Inflammatory macrophage (primary cell): Measurements from ENCODE around the gene FAM83D.
"Not testable (repeated sequence)": the region's sequence is repeated elsewhere in the genome, so short reads cannot be mapped to it uniquely, and the experiment has no call there.

ENCODE experiments used
- DNase-seq, 2 donors: peaks; one replicate each; pipeline ENCODE4 v3.0.0-alpha.2; 2020 to 2022

Gene FAM83D

DNA sequence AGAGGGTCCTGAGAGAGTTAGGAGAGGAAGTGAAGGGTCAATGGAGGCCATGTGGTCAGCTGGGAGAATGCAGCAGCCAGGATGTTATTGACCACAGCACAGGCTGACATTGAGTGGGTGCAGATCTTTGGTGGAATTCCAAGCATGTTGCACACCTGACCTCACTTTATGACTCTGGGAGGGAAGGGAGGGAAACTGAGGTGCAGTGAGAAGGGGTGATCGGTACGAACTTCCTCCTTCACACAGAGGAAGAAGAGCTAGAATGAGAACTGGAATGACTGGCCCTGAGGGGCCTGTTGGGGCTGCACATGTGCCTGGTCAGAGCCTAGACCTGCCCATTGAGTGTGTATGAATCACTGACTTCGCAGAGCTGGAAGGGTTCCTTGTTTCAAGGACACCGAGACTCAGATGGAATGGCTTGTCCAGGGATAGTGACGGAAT lies 9.8 kb downstream of the FAM83D start:
- DNase-seq = no peak

DNA sequence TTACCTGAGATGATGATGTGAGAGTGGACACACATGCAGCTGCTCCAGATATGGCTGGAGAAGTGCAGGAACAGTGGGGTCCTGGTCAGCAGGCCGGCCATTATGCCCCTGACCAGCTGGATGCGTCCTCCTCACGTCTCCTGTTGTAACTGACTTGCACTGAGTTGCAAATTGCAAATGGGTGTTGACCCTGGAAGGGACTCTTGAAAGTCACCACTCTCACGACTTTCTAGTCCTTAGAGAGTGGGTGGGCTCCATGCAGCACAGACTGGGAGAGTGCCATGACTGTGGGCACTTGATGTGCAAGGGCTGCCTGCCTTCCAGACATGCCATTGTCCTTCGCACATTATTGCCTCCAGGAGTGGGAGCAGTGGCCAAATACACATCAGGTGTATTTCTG lies 10.8 kb downstream of the FAM83D start:
- no peak for DNase-seq

DNA sequence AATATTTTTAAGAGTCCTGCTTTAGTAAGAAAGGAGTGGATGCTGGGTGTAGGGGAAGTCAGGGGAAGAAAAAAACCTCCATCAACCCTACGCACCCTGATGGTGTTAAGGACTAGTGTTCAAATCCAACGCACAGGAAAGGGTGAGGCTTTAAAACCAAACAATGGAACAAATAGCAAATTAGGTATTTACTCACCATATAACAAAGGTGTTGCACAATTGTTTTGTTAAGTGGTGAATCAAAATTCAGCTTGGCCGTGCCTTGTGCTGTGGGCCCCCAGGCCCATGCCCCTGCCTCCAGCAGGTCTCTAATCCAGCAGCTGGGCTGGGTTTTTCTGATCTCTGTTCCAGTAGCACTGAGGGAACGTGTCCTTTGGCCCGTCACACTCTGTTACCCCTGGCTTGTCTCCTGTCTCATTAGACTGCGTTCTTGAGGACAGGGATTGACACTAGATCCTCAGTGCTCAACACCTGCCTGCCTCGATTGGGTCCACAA lies 11.8 kb downstream of the FAM83D start:
- DNase-seq = no peak

DNA sequence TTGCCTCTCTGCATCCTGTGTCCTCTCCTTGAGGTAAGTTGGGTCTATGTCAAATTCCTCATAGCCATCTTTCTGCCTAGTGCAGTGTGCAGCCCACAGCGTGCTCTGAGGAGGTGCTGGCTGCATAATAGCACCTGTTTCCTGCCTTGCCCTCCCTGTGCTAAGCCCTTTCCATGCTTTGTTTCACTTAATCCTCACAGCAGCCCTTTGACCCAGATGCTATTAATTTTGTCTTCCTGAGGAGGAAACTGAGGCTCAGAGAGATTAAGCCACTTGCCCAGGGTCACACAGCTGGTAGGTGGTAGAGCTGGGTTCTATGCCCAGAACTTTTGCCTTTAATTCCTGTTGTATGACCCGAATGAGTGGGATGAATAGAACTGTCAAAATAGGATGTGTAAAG lies 13.5 kb downstream of the FAM83D start:
- DNase-seq = no peak

DNA sequence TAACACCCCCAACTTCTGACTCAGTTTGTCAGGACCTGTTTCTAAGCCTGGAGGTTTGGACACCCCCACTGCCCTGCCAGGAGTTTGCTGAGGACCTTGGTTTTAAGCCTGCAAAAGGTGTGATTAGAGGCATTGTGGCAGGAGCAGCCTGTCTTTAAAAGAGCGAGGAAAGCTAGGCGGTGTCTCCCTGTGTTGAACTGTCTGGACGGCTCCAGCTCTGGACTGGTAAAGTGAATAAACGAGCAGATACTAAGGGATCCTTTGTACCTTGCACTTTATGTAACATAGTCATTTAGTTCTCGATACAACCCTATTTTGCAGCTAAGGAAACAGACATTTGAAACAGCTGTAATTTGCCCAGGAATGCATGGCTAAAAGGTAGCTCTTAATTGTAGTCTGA lies 14.4 kb downstream of the FAM83D start:
- DNase-seq = no peak

DNA sequence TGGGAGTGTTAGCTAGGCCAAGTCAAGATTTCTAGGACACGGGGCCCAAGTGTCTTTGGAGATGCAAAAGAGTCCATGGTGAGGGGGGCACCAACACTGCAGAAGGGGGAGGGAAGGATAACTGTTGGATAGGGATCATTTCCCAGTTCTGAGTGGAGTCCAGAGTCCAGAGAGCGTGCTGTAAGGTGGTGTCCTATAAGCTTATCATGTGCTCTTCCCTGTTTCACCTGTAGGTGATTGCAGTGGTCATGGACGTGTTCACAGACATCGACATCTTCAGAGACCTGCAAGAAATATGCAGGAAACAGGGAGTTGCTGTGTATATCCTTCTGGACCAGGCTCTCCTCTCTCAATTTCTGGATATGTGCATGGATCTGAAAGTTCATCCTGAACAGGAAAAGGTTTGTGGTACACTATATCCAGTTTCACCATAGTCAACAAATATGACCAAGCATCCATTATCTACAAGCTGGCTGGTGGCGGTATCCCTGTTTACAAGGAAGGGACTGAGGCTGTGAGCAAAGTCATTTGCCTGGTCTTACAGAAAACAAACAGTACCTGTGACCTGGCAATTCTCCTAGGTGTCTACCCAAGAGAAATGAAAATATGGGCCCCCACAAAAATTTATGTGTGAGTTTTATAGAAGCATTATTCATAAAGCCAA lies 15.6 kb downstream of the FAM83D start:
- no peak for DNase-seq

DNA sequence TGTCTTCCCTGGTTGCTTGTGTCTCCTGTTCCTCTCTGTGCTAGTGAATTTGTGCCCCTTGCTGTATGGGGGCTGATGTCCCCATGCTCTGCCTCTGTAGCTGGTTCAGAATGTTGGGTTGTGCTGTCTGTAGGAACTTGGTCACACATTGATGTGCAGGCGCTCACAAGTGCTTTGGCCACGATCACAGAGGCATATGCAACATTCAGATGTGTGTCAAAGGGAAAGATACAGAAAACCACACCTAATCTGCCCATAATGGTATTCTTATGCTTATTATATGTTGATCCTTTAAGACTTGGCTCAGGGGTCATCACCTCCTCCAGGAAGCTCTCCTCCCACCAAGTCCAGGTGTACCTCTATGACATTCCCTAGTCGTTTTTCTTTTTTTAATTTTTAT lies 18.8 kb downstream of the FAM83D start:
- DNase-seq = no peak

DNA sequence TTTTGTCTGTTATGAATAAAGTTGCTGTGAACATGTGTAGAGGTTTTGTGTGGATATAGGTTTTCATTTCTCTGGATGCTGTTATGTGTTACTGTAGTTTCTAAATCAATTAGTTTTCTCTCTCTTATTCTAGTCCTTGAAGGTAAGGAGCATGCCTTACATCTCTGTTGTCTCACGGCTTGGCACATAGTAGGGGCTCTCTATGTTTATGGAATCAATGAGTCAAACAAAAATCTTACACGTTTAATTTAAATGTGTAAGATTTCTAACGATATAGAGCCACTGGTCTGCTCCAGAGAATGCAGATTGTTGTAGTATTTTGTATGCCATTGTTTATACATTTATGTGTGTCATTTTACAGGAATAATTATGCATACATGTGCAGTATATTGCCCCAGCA lies 20.6 kb downstream of the FAM83D start:
- DNase-seq = no peak

DNA sequence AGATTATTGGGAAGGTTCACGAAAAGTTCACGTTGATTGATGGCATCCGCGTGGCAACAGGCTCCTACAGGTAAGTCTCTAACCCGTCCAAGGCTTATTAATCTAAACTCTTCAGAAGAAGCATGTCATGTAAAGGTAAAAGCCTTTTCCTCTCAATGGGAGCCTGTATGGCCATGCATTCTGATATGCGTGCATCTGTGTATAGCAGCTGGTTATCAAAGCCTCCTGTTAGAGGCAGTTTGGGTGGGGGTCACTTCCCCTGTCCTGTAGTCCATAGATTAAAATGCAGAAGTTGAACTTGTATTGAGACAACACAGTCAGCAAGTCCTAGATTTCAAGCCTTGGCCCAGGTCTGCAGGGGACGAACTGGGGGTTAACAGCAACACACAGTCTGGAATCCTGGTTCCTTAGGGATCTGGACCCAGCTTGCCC lies 21.7 kb downstream of the FAM83D start:
- DNase-seq = no peak

DNA sequence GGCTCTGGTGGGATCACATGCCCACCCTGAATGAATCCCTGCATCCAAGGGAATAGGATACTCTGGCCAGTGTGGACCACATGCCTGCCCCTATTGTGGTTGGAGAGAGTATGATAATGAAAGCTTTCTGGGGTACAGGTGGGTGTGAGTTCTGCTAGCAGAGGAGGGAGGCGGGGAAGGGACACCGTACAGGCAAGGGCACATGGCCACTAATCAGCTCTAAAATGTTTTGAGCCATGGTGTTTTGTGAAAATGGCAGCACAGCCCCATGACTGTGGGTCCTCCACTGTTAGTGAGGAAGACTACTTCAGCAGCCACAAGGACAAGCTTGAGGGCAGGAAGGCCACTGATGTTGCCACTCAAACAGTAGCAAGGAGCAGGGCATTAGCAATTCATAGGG lies 24.0 kb downstream of the FAM83D start:
- no peak for DNase-seq

DNA sequence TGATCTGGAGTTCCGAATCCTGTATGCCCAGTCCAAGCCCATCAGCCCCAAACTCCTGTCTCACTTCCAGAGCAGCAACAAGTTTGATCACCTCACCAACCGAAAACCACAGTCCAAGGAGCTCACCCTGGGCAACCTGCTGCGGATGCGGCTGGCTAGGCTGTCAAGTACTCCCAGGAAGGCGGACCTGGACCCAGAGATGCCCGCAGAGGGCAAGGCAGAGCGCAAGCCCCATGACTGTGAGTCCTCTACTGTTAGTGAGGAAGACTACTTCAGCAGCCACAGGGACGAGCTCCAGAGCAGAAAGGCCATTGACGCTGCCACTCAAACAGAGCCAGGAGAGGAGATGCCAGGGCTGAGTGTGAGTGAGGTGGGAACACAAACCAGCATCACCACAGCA lies 25.4 kb downstream of the FAM83D start:
- DNase-seq = no peak

DNA sequence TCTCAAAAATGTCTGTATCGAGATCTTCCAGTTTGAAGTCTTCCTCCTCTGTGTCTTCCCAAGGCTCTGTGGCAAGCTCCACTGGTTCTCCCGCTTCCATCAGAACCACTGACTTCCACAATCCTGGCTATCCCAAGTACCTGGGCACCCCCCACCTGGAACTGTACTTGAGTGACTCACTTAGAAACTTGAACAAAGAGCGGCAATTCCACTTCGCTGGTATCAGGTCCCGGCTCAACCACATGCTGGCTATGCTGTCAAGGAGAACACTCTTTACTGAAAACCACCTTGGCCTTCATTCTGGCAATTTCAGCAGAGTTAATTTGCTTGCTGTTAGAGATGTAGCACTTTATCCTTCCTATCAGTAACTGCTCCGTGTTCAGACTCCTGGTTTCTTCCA lies 25.9 kb downstream of the FAM83D start:
- no peak for DNase-seq

DNA sequence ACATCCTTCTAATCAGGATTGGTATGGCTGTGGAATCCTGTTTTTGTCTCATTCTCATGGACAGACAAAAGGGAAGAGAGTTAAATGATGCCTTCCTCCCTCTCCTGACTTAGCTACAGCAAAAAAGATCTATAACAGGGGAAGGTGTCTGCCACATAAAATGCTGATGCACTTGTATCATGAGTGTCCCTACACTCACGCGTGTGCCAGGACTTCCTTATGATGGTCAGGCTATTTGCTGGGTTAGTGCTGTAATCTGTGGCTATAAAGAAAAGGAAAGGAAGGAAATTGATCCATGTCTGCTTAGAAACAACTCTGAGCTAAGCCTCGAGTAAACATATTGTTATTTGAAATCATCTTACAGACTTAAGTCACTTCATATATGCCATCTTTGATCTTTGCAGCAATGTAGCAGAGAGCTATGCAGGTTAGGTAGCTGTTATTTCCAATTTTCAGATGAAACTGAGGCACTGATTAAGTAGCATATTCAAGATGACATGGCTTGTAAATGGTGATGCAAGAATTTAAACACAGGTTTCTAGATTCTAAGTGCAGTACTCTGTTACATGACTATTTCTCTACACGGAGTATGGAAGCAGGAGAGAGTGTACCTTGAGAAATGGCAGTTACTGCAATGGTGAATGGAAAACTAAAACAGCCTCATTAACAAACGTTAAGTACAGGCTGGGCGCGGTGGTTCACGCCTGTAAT lies 27.6 kb downstream of the FAM83D start:
- DNase-seq = no peak

DNA sequence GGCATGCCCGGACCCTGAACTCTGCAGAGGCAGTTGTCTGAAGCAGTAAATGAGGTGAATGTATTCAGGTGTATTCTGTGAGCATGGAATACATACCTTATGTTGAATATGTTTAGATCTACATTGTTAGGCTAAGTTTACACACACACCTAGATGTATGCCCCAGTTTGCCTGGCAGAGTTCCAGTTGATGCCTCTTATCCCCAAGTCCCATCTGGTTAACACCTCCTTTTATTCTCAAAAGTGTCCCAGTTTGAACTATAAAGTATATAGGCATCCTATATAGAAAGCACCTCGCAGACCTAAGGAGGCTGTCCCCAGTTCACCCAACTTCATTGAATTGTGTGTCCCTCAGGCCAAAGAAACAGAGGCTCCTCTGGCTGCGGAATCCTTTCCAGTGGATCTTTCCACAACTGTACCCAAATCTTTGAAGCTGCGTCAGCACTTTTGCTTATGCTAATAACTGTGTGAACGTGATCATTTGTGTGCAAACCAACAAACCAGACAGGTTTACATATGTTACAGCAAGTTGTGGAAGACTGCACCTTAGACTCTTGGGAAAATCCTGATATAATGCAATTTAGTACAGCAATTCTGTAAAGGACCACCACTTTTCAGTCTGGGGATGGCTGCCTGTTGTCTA lies 31.1 kb downstream of the FAM83D start:
- DNase-seq = no peak

DNA sequence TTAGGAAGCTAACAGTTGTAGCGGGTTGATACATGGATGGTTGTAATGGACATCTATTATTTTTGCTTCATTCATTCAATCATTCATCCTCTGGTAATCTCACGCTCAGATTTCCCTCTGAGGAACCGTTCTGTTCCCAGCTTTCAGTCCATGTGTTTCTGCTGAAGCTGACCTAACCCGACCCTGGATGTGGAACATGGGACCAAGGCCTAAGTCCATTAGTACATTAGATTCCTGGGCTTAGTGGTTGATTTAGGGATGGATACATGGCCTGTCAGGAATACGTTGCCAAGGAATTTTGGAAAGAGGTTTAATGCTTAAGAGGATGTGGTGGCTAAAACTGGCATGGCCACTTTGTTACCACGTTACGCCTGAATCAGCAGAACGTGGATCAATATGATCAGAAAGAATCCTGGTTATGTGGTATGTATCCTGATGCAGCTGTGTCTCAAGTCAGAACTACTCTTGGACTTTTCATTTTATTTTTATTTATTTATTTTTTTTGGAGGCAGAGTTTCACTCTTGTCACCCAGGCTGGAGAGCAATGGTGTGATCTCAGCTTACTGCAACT lies 31.8 kb downstream of the FAM83D start:
- DNase-seq = no peak

DNA sequence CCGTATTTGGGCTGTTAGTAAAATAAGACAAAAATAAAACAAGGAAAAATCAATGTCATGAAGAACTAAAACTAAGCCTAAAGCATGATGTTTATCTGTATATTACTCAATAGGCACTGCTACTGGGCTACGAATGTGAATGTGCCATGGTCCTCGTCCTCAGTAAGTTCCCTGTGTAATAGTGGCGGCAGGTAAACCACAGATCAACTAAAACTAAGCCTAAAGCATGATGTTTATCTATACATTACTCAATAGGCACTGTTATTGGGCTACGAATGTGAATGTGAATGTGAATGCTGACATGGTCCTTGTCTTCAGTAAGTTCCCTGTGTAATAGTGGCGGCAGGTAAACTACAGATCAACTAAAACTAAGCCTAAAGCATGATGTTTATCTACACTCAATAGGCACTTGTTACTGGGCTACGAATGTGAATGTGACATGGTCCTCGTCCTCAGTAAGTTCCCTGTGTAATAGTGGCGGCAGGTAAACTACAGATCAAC lies 34.0 kb downstream of the FAM83D start:
- not testable (repeated sequence) for DNase-seq

DNA sequence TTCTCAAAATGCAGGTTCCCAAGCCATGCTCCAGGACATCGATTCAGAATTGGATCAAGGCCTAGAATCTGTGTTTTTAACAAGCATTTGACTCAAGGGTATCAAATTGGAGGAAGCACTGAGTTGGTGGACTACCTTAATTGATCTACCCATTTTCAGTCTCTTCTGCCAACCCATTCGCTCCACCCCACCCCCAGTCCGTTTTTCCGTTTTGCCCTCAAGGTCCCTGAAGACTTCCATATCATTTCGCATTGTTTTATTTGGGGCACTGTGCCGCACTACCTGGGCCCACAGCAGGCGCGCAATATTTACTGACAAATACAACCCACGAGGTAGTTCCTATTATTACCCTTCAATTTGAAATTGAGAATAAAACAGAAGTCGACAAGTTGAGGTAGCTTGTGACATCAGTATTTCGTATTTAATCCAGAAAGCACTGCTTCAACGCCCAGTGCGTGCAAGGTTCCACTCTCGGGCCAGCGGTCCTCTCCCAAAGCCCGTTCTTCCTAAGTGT lies 35.4 kb downstream of the FAM83D start:
- DNase-seq = no peak

DNA sequence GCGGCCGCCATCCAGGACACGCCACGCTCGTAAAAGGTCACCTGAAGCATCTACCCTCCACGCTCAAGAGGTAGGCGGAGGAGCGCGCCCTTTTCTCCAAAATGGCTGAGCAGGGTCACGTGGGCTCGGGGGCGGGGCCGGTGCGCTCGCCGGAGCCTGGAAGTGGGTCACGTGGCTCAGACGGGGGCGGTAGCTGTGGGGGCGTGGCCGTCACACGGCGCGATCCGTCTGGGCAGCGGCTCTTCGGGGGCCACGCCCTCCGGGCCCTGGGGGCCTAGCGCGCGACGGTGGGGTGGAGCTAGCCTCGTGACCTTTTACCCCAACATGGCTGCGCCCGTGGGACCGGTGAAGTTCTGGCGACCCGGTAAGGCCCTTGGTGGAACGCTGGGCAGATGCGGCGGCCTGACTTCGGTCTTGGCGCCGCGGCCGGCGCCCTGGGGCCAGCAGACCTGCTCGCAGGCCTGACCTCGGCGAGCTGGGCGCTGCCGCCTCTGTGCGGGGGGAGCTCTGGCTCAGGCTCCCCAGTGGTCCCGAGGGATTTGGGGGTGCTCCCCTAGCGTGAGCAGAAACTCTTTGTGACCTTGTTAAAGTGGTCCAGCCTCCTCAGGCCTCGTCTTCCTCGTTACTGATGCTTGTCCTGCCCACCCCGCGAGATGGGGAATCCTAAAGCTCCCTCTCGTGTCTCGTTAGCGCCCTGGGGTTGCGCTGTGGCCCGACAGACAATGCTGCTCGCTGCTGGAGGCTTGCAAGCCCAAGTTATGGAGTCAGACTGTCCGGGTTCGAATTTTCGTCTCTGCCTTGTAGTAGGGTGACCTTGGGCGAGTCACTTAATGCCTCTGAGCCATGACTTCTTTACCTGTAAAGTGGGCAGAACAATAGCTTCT lies 36.1 kb downstream of the FAM83D start, which contains the start of gene DHX35:
Gene DHX35 (plus strand): TSS at position 301 of the 884 bp plus-strand sequence. CDS start 24 bp downstream, at position 325.
- peak; percentile 98 to 99 for DNase-seq

DNA sequence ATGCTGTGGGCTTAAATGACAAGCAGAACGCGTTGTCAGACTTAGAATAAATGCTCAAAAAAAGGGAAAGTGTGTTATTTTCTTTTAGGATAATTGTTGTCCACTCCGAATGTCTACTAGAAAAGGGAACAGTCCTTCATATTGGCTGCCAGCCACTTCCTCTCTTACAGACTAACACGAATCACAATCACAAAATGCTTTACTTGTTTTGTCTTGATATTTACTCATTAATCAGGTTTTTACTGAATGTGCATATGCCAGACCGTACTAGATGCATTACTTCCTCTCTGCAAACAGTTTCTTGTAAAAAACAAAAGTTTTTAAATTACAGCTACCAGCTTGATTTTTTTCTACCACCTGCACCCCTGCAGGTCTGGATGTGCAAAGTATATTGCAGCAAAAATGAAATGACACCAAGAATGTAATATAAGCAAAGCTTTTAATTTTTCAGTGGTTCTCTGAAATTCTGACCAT lies 36.7 kb downstream of the FAM83D start:
- DNase-seq = peak; percentile 32 to 41

DNA sequence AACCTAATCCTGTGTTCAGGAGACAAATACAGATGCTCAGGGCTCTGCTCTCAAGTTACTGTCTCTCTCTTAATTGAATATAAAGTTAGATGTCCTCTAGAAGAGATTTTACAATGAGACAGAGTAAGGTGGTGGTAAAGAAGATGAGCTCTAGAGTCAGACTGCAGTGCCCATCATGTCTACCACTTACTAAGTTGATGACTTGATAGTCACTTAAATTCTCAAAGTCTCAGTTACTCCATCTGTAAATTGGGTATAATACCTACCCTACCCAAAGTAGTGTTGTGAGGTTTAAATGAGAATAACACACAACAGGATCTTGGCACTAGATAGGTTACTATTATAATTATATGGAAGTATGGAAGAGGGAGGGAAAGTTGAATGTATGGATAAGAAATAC lies 37.5 kb downstream of the FAM83D start:
- DNase-seq = no peak

DNA sequence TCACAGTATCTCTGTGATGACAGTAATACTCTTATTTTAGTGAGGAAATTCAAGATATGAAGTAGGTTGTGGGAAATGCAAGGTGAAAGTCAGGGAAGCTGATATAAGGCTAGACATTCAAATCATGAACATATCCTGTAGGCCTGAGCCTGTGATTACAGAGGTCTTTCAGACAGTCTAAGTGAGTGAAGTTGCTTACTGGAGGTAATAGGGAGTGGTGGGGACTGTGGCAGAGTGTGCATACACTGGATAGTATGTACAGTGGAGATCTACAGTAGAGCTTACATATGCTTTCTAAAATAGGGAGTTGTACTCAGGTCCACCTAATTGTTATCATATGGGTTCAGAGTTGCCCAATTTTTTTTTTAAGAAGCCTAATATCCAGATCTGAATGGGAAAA lies 39.0 kb downstream of the FAM83D start:
- no peak for DNase-seq

DNA sequence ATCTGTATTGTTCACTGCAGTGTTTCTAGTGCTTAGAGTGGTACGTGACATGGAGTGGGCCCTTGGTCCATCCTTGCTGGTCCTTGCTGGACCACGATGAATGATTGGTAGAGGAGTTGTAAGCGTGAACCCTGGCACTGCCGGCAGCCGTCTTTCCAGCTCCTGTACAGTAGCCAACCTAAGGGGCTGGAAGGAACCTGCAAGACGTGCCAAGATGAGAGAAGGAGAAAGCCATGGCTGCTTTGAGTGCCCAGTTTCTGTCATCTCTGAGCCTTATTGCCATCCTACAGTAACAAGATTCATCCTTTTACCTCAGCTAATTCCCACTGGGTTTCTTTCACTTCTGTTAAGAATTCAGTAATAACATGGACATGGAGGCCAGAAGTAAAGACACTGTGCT lies 41.9 kb downstream of the FAM83D start:
- no peak for DNase-seq
